Body of pancreas (tissue), 4 donors: ENCODE measurements around the gene TMEM145. TPM values are rescaled to one million over a fixed set of nuclear protein-coding genes. Genes with fewer than 3 reads are reported as not detected.

ENCODE experiments used
- ATAC-seq: fragments of 150-250 bp; one replicate; pipeline ENCODE4 v1.9.1; 2016
- DNase-seq, 4 donors: peaks; one replicate each; pipeline ENCODE4 v3.0.0-alpha.2; 2019
- H3K27ac ChIP-seq, 4 donors: fragments of 200-600 bp; sonication (generic); 1 replicate in 3 of 4; 2 replicates in 1 of 4; pipeline versions ENCODE4 v1.5.1 to v1.6.1; 2016 to 2019; ENCODE audit warnings: mild to moderate bottlenecking in 1 of 4, mixed read lengths in 1 of 4, moderate library complexity in 1 of 4
- H3K27me3 ChIP-seq, 2 donors: fragments of 200-600 bp; sonication (generic); one replicate each; pipeline ENCODE4 v1.6.0; 2016; ENCODE audit warnings: mild to moderate bottlenecking in 1 of 2
- H3K36me3 ChIP-seq, 2 donors: fragments of 200-600 bp; sonication (generic); replicated peaks in 1 of 2; 2 replicates each; pipeline ENCODE4 v1.5.1; 2016; ENCODE audit warnings: low read depth in 2 of 2; ENCODE audit not compliant: insufficient read depth in 1 of 2
- H3K4me1 ChIP-seq: fragments of 200-600 bp; sonication (generic); one replicate; pipeline ENCODE4 v1.6.0; 2016
- H3K4me3 ChIP-seq, 2 donors: fragments of 200-600 bp; sonication (generic); 1 replicate in 1 of 2; 2 replicates in 1 of 2; pipeline ENCODE4 v1.5.1; 2016 to 2019
- H3K9me3 ChIP-seq, 3 donors: fragments of 200-600 bp; sonication (generic); 1 replicate in 2 of 3; 2 replicates in 1 of 3; pipeline ENCODE4 v1.5.1; 2016
- CTCF ChIP-seq, 7 experiments: fragments of 450-650 bp in 4 of 7; fragments of 200-600 bp in 3 of 7; sonication (generic) in 3 of 7; IDR thresholded peaks; one replicate each; pipeline ENCODE4 v1.5.1; 2016 to 2019; ENCODE audit warnings: antibody characterized with exemption in 7 of 7
- POLR2A ChIP-seq, 3 donors: fragments of 450-650 bp; IDR thresholded peaks; one replicate each; pipeline ENCODE4 v1.6.1; 2016; ENCODE audit warnings: antibody characterized with exemption in 3 of 3, mild to moderate bottlenecking in 2 of 3
- WGBS, 2 donors: methylation state at CpG; one replicate each; pipeline ENCODE4 v1.1.5; 2017; 5-methylcytosine and 5-hydroxymethylcytosine counted together
- intact Hi-C: fragments of 100-400 bp; cut with DNase I; formaldehyde crosslinking; loops from one replicate; pipeline ENCODE4 v1.15.1; 2023
- total RNA-seq, 2 donors: library from RNA; depleted of rRNA; stranded (reverse); fragments of >200 nt; gene quantifications; one replicate each; pipeline ENCODE4 v1.1.0, GENCODE V29; 2016

The TMEM145 gene
- total RNA-seq, 2 donors from 2014 or later = not detected

DNA sequence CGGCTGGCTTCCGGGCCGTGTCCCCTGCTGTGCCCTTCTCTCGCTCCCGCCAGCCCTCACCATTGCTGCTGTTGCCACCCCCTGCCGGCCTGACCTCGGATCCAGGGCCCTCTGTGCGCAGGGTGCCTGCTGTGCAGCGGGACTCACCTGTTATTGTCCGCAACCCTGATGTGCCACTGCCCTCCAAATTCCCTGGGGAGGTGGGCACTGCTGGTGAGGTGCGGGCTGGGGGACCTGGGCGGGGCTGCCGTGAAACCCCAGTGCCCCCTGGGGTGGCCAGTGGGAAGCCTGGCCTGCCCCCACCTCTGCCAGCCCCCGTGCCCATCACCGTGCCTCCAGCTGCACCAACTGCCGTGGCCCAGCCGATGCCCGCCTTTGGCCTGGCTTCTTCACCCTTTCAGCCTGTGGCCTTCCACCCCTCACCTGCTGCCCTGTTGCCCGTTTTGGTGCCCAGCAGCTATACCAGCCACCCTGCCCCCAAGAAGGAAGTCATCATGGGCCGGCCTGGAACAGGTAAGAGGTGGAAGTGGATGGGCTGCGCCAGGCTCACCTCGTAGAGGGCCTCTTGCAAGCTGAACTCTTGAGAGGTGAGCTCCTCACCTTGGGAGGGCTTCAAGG, 38.9 kb upstream of the TMEM145 start:
- DNase-seq (no peak), ATAC-seq (no peak)
- intact Hi-C loops = no loop called here
- Histone ChIP-seq H3K4me3 (no peak overlapping the region), H3K9me3 (no peaks in the 10 kb centered on the region), H3K36me3 (no peaks in the 10 kb centered on the region), H3K4me1 (peaks cover 77% of the 10 kb centered on the region), H3K27me3 (no peaks in the 10 kb centered on the region), H3K27ac (no peak overlapping the region)
- no peak for TF ChIP-seq CTCF (IDR thresholded peaks at IDR 0.05)
- WGBS, 2 donors = 91 to 94% methylated on average over 19 of the region's 22 CpGs

- H3K4me3 ChIP-seq = no peak overlapping the region
- no peaks in the 10 kb centered on the region for H3K27me3 ChIP-seq
- no peaks in the 10 kb centered on the region for H3K9me3 ChIP-seq
- TF ChIP-seq POLR2A (IDR thresholded peaks at IDR 0.05) (no peak), CTCF (IDR thresholded peaks at IDR 0.05) (no peak)
- 62 to 63% methylated on average over 7 of the region's 7 CpGs for WGBS, 2 donors
- ATAC-seq = no peak
- no peak for DNase-seq
- no peaks in the 10 kb centered on the region for H3K36me3 ChIP-seq
- H3K27ac ChIP-seq = no peak overlapping the region
- intact Hi-C loops = no loop called here
- peaks cover 77% of the 10 kb centered on the region for H3K4me1 ChIP-seq
These were observed 38.0 kb upstream of the TMEM145 start for GRCh38 chr19:42275103-42275502.

DNA sequence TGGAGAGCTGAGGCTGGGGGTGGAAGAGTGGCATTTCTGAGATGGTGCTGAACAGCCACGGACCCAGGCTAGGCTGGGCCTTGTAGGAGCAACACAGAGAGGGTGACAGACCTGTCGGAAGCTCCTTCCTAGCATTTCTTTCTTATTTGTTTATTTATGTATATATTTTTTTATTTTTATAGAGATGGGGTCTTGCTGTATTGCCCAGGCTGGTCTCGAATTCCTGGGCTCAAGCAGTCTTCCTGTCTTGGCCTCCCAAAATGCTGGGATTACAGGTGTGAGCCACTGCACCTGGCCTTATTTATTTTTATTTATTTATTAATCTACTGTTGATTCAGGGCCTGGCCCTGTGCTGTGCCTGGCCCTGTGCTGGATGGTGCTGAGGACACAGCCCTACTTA, 37.6 kb upstream of the TMEM145 start:
- no peaks in the 10 kb centered on the region for H3K27me3 ChIP-seq
- TF ChIP-seq POLR2A (IDR thresholded peaks at IDR 0.05) = no peak
- no peak for TF ChIP-seq CTCF (IDR thresholded peaks at IDR 0.05)
- no peak overlapping the region for H3K27ac ChIP-seq
- ATAC-seq = no peak
- 88 to 90% methylated on average over 3 of the region's 3 CpGs for WGBS, 2 donors
- H3K9me3 ChIP-seq = no peaks in the 10 kb centered on the region
- H3K4me3 ChIP-seq = no peak overlapping the region
- DNase-seq = no peak
- intact Hi-C loops = no loop called here
- H3K36me3 ChIP-seq = no peaks in the 10 kb centered on the region
- peaks cover 76% of the 10 kb centered on the region for H3K4me1 ChIP-seq

- no peaks in the 10 kb centered on the region for H3K36me3 ChIP-seq
- no peak overlapping the region for H3K27ac ChIP-seq
- no peak for DNase-seq
- ATAC-seq = no peak
- WGBS, 2 donors = 53 to 83% methylated on average over 2 to 3 of the region's 3 CpGs
- no peaks in the 10 kb centered on the region for H3K9me3 ChIP-seq
- H3K4me3 ChIP-seq = no peak overlapping the region
- no peaks in the 10 kb centered on the region for H3K27me3 ChIP-seq
- peaks cover 72% of the 10 kb centered on the region for H3K4me1 ChIP-seq
- no peak for TF ChIP-seq CTCF (IDR thresholded peaks at IDR 0.05)
- no peak for TF ChIP-seq POLR2A (IDR thresholded peaks at IDR 0.05)
- intact Hi-C loops = no loop called here
These were observed 36.8 kb upstream of the TMEM145 start for GRCh38 chr19:42276284-42276683.

DNA sequence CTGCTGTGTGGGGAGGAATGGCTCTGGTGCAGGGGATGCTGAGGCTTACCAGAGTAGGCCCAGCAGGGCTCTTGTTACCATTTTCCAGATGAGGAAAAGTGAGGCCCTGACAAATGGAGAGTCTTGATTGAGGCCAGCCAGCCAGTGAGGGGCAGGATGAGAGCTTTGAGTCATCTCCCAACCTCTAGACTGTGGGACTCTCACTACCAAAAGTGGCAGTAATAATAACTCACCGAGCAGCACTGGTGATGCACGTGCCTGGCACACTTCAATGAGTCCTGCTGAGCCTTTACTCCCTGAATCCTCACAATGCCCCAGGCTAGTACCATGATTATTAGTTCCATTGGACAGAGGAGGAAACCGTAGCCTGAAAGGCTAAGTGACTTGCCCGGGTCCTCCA, 36.3 kb upstream of the TMEM145 start:
- Histone ChIP-seq H3K36me3 (no peaks in the 10 kb centered on the region), H3K4me1 (peaks cover 72% of the 10 kb centered on the region), H3K9me3 (no peaks in the 10 kb centered on the region), H3K27ac (no peak overlapping the region), H3K27me3 (no peaks in the 10 kb centered on the region), H3K4me3 (no peak overlapping the region)
- intact Hi-C loops = no loop called here
- TF ChIP-seq CTCF (IDR thresholded peaks at IDR 0.05) (no peak), POLR2A (IDR thresholded peaks at IDR 0.05) (no peak)
- ATAC-seq (no peak), DNase-seq (no peak)
- 88 to 91% methylated on average over 4 of the region's 4 CpGs for WGBS, 2 donors
